Activated T-helper 9 cell treated with anti-CD3 and anti-CD28 coated beads, Interleukin-2, amount 50 U/mL, for 16 hours (primary cell): Measurements from ENCODE around the gene REEP6.
"Not testable (repeated sequence)": the region's sequence is repeated elsewhere in the genome, so short reads cannot be mapped to it uniquely, and the experiment has no call there.

Source experiments
- DNase-seq: peaks from one replicate; pipeline ENCODE4 v3.0.0-alpha.2; 2020; ENCODE audit warnings: low read depth

REEP6 gene

DNA sequence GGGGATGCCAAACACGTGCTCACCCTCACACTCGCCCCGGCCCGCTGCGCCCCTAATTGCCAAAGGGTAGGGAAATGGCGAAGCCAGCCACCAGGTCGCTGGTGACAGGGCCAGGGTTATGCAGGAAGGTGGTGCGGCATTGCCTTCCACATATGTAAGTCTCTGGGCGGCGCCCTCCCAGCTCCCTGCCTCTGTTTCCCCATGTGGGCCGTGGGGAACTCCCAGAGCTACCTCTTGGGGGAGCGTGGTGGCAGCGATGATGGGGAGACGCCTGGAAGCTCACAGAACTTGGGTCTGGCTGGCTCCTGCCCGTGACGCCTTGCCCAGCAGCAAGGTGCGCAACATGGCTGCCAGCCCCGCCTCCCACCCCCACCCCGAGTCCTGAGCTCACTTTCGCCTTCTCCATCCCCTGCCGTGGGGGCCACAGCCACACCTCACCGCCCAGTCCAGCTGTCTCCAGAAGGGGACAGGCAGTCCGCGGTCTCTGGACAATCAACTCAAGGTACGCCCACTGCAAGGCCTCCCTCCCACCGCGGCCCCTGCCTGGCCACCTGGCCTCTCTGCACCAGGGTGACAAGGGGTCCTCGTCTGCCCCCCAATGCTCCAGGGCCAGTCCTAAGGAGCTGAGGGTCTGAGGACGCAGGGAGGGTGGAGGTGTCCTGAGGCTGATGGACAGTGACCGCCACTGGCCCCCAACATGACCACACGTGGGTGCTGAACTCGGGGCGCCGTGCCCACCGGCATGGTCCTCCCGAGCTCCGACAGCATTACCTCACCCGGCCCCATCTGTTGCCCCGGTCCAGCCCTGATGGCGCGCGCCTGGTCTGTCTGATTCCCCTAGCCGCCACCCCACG, 18.5 kb upstream of the REEP6 start:
- DNase-seq = no peak

DNA sequence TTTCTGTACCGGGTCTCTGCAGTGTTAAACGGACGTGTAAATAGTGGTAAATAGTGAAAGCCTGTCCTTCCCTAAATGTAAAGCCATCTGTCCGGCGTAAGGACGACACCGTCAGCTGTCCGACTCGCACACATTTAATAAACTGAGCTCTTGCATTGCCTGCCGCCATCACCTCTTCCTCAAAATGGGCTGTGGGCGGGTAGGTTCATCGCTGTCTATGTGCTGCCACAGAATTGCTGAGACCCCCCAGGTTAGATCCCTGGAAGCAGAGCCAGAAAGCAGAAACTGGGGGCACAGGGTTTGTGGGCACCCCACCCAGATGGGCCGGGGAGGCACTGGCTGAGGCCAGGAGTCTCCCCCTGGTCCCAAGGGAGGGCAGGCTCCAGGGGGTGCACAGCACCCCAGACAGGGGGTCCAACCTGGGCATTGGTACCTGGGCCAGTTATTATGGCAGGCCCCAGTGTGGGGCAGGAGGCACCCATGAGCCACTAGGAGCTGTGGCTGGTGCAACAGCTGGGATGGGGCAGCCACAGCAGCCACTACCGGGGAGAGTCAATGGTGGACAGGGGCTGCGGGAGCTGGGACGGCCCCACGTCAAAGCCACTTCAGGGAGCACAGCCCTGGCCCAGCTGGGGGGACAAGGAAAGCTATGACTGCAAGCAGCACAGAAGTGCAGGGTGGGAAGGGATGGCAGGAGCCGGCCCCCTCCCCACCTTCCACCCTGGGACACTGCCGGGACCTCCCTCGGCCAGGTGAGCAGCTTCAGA, 17.7 kb upstream of the REEP6 start:
- DNase-seq = no peak

DNA sequence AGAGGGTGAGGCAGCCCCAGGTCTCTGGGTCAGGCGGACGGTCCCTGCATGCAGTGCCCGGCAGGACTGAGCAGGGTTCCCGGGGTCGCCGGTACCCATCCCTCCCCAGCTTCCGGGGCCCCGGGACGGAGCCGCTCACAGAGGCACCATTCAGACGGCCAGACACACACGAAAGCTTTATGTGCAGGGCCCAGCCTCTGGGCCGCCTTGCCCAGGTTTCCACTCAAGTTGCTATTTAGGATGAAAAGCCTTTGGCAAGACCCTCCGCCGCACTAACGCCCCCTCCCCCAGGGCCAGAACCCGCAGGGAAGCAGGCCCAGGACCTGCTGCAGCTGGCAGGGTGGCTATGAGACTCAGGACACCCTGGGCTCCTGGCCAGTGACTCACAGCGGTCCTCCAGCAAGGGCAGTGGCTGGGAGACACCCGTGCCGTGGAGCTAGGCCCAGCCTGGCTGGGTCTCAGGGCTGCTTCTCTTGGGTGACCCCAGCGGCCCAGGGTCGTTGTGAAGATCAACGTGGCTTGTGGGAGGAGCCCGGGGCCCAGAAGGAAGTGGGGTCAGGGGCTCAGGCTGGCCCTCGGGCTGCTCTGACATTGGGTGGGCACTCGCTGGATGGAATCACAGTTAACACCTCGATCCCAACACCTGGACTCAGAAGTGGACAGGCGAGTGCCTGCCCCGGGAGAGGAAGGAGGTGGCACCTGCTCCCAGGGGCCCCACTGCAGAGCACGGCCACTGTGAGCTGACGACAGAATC, 16.8 kb upstream of the REEP6 start:
- DNase-seq = no peak

DNA sequence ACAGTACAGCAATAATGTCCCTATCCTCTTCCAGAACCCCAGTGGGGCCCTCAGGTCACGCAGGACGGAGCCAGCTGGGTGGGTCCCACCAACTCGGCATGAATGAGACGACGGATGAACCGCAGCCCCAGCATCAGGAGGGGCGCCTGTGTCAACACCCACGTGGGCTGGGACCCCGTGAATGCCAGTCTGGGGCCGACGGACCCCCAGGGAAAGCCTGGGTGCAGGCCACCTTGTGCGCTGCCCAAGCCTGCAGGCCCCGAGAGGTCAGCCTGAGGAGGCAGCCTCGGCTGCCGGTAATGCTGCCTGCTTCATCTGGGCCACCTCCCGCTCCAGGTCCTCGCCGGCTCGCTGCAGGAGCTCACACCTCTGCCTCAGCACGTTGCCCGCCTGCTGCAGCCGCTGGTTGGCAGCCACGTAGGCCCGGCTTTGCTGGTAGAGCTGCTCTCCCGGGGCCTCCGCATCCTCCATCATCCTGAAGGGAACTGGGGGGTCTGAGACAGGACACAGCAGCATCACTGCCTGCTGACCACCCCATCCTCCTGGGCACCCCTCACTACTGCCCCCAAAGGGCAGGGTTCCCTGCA, 16.1 kb upstream of the REEP6 start:
- DNase-seq = no peak

DNA sequence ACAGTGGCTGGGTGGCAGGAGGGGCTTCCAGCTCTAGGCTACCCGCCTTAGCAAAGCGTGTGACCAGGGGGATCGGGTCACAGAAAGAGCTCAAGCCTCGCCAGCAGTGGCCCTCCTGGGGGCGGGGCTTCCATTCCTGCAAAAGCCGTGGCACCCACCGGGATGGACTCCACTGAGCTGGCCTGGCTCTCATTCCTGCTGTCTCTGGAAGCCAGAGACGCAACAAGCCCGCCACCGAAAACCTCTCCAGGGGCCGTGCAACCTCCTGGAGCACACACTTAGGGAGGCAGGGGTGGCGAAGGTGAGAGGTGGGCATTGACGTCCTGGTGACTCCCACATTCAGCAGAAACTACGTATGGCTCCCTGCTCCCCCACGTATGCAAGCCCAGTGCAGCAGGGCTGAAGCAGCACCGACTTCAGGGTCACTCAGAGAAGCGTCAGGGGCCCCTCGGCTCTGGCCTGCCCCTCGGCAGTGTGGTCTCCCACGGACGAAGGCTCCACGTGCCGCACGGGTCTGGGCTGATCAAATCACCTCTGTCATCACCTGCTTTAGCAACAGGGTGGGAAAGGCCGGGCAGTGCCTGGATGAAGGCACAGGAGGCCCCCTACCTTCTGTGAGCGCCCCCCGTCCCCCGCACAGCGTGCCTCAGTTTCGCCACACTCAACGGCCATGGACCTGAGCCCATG, 15.1 kb upstream of the REEP6 start:
- no peak for DNase-seq

DNA sequence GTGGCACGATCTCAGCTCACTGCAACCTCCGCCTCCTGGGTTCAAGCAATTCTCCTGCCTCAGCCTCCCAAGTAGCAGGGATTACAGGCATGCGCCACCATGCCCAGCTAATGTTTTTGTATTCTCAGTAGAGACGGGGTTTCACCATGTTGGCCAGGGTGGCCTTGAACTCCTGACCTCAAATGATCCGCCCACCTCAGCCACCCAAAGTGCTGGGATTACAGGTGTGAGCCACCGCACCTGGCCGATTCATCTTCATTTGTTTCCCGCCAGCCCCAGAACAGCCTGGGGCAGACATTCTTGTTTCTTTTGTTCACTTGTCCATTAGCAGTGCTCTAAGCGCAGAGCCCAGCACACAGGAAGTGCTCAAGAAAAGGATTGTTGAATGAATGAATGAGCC, 13.9 kb upstream of the REEP6 start:
- not testable (repeated sequence) for DNase-seq

DNA sequence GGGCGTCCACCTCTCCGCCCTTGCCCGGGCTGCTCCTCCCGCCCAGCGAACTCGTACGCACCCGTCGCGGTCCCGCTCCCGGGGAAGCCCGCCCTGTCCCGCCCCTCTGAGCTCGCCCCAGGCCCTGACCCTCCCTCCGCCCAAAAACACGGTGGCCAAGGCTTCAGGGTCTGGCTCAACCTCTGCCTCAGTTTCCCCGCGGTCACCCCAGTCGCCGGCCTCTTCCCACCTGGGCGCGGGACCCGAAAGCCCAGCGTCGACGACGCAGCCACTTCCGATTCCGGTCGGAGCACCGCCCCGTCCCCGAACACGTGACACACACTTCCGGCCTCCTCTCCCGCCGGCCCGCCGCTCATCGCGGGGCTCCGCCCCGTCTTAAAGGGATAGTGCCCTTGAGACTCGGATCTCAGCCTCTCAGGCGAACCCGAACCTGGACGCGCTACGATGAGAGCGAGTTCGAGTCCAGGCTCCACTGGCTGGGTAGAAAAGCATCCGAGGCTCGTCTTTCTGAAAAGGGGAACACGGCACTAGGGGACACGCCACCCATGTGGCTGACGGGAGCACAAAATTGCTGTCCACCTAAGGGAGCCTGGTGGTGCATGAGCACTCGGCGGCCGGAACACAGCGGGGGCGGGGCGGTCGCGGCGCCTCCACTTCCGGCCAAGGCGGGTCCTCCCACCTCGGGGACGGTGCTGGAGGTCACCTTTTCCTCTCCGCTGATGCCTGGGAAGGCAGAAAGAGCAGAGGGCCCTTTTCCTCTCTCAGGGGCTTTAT, 11.9 kb upstream of the REEP6 start, which contains the start of gene C19orf25:
C19orf25 (minus strand) TSS at position 282 of the 774 bp plus-strand sequence. CDS start 312 bp downstream, outside the sequence.
- peak; percentile 89 for DNase-seq

DNA sequence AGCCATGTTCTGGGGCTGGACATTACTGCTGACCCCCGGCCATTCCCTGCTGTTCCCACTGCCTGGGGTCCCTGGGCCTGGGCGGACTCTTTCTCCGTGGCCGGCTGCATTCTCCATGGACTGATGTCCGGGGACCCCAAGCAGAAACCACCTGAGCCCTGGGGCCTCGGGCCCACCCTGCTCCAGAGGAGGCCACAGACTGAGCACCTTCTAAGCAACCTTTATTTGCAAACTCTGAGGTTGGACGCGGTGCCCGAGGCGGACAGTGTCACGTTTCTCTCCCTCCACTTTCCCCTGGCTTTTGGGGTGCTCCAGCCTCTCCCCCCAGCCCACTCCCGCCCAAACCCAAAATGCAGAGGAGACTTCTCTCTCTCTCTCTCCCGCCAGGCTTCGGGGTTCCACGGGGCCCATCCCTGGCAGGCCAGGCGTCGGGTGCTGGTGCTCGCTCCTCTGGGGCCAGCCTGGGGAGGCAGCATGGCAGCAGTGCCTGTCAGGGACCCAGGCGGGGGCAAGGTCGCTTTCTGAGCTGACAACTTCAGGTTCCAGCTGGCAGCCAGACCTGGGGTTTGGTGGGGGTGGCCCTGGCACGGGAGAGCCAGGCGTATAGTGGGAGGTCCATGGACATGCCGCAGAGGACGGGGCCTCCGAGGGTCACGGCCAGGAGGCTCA, 9.6 kb upstream of the REEP6 start:
- DNase-seq = no peak

DNA sequence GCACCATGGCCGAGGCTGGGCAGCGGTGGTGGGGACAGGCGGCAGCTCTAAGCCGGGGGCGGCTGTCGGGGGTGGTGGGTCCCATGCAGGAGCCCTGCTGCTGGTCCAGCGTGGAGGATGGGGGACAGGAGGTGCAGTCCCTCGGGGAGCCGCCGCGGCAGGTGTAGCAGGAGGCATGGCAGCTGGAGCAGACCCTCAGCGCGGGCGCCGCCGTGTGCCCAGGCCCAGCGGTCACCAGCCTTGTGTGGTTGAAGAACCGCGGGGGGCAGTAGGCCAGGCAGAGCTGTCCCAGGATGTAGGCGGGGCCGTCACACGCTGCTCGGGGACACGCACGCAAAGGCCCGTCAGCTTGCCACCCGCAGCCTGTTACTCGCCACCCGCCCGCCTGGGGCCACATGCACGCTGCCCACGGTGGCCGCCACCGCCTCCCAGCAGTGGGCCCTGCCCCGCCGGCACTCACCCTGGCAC, 9.1 kb upstream of the REEP6 start:
- no peak for DNase-seq

DNA sequence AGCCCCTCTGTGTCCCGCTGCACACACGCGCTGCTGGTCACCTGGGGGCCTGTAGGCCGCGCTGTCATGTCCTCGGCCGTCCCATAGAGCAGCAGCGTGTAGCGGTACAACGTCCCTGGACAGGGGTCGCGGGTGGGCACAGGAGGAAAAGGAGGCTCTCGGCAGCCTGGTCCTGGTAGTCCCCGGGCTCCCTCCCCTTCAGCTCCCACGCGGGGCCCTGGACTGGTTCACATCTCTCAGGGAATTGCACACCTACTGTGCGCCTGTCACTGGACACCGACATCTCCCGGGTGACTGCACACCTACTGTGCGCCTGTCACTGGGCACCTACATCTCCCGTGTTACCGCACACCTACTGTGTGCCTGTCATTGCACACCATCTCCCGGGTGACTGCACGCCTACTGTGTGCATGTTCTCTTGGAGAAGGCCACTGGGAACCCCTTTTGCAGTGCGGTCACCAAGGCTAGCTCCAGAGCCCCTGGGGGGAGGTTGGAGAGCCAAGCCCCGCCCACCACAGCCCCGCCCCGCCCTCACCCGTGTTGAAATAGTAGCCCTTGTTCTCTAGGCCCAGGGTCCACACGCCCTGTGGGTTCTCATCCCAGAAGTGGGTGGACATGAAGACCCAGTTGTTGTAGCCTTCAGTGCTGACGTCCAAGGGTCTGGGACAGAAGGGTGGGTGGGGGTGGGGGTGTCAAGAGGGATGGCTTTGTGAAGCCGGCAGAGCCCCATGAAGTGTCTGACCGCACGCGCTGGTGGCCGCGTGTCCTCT, 8.4 kb upstream of the REEP6 start:
- DNase-seq = no peak

DNA sequence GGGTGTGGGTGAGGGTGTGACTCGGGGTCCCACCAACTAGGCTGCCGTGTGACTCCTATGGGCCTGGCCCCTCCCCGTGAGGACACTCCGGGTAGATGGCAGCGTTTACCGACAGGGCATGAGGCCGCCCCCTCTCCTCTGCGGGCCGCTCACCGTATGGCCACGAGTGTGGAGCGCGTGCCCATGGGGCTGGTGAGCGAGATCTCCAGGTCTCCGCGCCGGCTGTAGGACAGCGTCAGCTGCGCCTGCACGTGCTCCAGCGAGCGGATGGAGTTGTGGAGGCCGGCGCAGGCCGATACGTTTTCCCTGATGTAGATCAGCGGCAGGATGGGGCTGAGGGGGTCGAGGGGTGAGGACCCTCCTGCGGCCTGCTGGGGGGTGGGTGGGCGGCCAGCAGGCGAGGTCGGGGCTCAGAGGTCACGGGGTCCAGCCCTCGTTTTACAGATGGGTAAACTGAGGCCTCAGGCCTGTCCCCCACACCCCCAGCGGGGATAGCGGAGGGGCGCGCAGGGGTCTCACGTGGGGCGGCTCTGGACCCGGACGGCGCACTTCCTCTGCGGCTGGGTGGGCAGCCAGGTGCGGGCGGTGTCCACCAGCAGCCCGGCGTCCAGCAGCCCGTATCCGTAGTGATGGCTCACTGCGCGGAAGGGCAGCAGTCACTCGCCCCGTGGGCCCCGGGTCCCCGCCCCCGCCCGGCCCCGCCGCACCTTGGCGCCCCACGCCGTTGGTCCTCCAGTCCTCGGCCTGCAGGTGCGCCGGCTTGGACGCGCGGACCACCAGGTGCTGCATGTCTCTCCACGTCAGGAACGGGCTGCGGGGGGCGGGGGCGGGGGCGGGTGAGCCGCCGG, 7.6 kb upstream of the REEP6 start:
- no peak for DNase-seq

DNA sequence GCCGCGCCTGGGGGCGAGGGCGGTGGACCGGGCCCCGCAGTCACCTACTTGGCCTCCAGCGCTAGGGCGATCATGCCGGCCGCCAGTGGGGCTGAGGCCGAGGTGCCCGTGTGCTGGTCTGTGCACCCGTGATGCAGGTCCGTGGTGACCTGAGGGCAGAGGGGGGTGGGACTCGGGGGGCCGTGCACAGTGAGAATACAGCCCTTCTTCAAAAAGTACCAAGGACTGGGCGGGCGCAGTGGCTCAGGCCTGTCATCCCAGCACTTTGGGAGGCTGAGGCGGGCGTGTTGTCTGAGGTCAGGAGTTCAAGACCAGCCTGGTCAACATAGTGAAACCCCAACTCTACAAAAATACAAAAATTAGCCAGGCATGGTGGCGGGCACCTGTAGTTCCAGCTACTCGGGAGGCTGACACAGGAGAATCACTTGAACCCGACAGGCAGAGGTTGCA, 7.0 kb upstream of the REEP6 start:
- no peak for DNase-seq

DNA sequence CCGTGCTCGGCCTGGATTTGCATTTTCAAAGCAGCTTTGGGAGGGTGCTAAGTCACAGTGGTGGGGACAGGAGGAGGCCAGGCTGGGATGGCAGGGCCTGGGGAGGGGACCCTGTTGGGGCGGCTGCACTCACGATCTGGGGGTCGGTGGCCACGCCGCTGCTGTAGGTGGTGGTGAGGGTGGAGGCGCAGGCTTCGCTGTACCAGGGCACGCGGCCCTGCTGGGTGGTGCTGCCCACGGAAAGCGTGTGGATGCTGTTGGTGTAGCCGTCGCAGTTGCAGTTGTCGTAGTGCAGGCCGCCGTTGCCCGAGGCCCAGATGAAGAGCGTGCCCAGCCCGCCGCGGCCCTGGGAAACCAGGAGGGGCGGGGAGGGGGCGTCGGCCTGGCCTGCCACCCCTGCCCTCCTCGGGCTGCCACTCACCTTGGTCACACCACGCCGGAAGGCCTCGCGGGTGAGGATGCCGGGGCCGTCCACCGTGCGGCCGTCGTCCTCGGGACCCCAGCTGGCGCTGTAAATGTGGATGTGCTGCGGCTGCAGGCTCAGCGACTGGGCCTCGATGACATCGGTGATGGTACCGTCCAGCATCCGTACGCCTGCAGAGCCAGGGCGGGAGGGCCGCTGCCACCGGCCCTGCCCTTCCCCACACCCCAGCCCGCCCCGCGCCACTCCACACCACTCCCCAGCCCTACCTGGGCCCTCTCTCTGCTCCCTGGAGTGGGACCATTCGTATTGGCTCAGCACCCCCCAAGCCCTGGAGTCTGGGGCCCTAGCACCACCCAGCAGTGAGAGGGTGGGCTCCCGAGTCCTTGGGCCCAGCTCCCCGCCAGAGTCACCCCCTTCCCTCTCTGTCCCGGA, 4.0 kb upstream of the REEP6 start:
- DNase-seq = no peak

DNA sequence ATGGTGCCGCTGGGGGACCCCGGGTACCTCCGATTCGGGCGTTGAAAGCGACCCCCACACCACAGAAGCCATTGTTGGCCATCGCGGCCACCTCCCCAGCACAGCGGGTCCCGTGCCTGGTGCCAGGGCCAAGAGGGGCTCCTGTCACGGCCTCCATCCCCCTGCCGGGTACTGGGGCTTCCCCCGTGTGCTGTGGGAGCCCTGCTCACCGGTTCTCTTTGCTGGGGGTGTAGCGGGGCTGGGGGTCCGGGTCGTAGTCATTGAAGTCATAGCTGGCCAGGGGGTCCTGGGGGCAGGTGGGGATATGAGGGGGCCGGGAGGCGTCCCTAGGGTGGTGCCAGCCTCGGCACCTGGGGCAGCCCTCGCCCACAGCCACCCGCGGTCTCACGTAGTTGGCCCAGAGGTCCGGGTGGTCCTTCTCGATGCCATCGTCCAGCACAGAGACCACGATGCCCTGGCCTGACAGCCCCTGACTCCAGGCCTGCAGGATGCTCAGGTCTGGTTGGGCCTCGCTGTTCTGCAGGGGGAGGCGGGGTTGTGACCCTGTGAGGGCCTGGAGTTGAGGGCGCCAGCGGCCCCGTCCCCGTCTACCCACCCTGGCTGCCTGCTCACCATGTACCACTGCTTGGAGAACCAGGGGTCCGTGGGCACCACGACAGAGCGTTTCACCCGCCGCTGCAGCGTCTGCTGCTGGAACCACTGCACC, 3.3 kb upstream of the REEP6 start:
- no peak for DNase-seq

DNA sequence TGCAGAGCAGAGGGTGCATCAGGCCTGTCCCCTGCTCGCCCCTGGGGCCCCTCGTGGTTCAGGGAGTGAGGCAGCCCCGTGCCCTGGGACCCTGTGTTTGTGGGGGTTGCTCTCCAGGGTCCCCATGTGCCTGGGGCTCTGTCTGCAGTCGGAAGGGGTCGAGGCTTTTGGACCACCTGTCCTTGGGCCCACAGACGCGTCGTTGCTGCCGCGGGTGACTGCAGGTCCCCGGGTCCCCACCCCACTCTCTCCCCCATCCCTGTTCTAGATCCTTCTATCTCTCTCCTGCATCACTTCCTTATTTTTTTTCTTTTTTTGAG, 2.7 kb upstream of the REEP6 start:
- DNase-seq = no peak

DNA sequence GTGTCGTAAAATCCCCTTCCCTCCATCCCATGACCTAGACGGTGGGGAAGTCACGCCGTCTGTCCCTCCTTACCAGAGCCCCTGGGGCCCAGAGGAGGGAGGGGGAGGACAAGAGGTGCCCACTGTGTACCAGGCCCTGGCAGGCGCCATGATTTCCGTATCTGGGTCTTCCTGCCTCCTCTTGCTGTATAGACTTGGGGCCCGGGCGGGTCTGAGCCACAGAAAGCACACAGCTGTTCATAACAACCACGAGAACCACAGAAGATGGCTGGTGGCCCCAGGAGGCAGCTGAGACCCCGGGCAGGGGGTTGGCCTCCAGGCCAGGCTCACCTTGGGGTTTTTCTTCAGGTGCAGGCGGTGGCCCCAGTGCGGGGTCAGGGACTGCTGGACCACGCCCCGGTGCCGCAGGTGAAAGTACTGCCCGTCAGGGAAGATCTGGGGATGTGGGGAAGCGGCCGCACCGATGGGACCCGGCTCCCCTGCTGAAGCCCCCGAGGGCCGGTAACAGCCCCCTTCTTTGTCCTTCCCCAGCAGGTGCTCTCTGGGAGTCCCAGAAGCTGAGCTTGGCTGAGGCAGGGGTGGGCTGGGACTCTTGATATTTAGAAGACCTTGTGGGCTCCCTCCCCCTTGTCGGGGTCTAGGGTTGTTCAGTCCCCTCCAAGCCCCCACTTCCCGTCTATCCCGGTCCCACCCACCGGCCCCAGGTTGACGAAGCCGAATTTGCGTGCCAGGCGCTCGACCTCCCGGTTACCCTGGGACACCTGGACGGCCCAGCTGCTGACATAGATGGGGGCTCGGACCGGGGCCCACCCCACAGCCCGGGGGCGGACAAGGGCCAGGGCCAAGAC, 1.3 kb upstream of the REEP6 start:
- no peak for DNase-seq
